OCI-LY1 (cell line): ENCODE measurements around the gene CLIP3.

Experiments used
- H2AFZ ChIP-seq: fragments of 200-600 bp; sonication (generic), shearing (Covaris generic); 2 replicates; pipeline ENCODE4 v1.6.0; 2014; ENCODE audit warnings: antibody characterized with exemption, mild to moderate bottlenecking, low read length
- H3F3A ChIP-seq: fragments of 200-600 bp; sonication (generic), shearing (Covaris generic); 2 replicates; pipeline ENCODE4 v1.6.0; 2014; ENCODE audit warnings: mild to moderate bottlenecking, antibody characterized with exemption, low read length, moderate library complexity; ENCODE audit not compliant: insufficient read depth
- H3K27ac ChIP-seq: fragments of 200-600 bp; sonication (generic); 2 replicates; pipeline ENCODE4 v1.5.1; 2014; ENCODE audit warnings: low read length, mixed run types, mild to moderate bottlenecking, low read depth; ENCODE audit not compliant: poor library complexity, severe bottlenecking
- H3K27me3 ChIP-seq: fragments of 200-600 bp; sonication (generic); 2 replicates; pipeline ENCODE4 v1.6.0; 2014; ENCODE audit warnings: antibody characterized with exemption, mild to moderate bottlenecking, low read length, moderate library complexity; ENCODE audit not compliant: insufficient read depth
- H3K36me3 ChIP-seq: fragments of 200-600 bp; sonication (generic); 2 replicates; pipeline ENCODE4 v1.6.1; 2014; ENCODE audit warnings: mild to moderate bottlenecking, antibody characterized with exemption, low read length, moderate library complexity, mixed read lengths; ENCODE audit not compliant: insufficient read depth
- H3K4me1 ChIP-seq: fragments of 200-600 bp; sonication (generic); 2 replicates; pipeline ENCODE4 v1.5.1; 2014; ENCODE audit warnings: mild to moderate bottlenecking, low read length, moderate library complexity; ENCODE audit not compliant: insufficient read depth, severe bottlenecking
- H3K4me2 ChIP-seq: fragments of 200-600 bp; sonication (generic), shearing (Covaris generic); 2 replicates; pipeline ENCODE4 v1.6.1; 2014; ENCODE audit warnings: low read length
- H3K4me3 ChIP-seq: fragments of 200-600 bp; sonication (generic); 2 replicates; pipeline ENCODE4 v1.5.1; 2014; ENCODE audit warnings: low read length, low read depth, mild to moderate bottlenecking, mixed read lengths; ENCODE audit not compliant: poor library complexity, severe bottlenecking
- H3K79me2 ChIP-seq: fragments of 200-600 bp; shearing (Covaris generic); 2 replicates; pipeline ENCODE4 v1.6.1; 2016; ENCODE audit warnings: mixed run types, low read length, mixed read lengths; ENCODE audit not compliant: insufficient read depth
- H3K9ac ChIP-seq: fragments of 200-600 bp; sonication (generic), shearing (Covaris generic); 2 replicates; pipeline ENCODE4 v1.6.1; 2014; ENCODE audit warnings: mild to moderate bottlenecking, low read length, mixed read lengths
- H3K9me2 ChIP-seq: fragments of 200-600 bp; sonication (generic), shearing (Covaris generic); 2 replicates; pipeline ENCODE4 v1.6.1; 2014; ENCODE audit warnings: low read depth, mild to moderate bottlenecking, low read length, mixed read lengths
- H3K9me3 ChIP-seq: fragments of 200-600 bp; shearing (Covaris generic); 2 replicates; pipeline ENCODE4 v1.6.1; 2014; ENCODE audit warnings: low read length, mixed read lengths
- H4K20me1 ChIP-seq: fragments of 200-600 bp; sonication (generic), shearing (Covaris generic); 2 replicates; pipeline ENCODE4 v1.6.0; 2016; ENCODE audit warnings: mild to moderate bottlenecking, low read length; ENCODE audit not compliant: insufficient read depth
- CTCF ChIP-seq: fragments of 200-600 bp; sonication (generic), shearing (Covaris generic); IDR thresholded peaks from 2 replicates; pipeline ENCODE4 v1.5.1; 2017; ENCODE audit warnings: mild to moderate bottlenecking, antibody characterized with exemption, low read length, moderate library complexity, mixed read lengths
- EZH2 ChIP-seq: fragments of 200-600 bp; sonication (generic), shearing (Covaris generic); IDR thresholded peaks from 2 replicates; pipeline ENCODE4 v1.8.0; 2017; ENCODE audit warnings: borderline replicate concordance, mixed run types, mild to moderate bottlenecking, antibody characterized with exemption, low read length, moderate library complexity, mixed read lengths

CLIP3 gene

DNA sequence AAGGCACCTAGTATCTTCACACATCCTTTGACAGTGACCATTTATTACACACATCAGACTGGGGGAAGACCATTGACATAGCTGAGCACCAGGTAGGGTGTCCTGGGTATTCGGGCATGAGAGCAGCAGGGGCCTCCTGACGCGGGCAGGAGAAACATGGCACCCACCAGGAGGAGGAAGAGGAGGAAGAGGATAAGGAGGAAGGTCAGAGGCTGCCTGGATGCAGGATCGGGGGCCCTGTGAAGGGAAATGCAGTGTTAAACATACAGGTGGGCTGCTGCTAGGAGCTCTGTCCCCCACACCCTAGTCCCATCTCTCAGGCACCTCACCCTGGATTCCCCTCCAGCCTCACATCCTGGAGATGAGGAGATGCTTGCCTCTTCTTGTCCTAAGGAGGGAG is 29.4 kb downstream of the CLIP3 start:
- Histone ChIP-seq H2AFZ (no peak overlapping the region), H3K4me2 (no peak overlapping the region), H4K20me1 (no peaks in the 10 kb centered on the region), H3K4me1 (no peaks in the 10 kb centered on the region), H3K79me2 (peaks cover 5% of the 10 kb centered on the region; the same call in 1 of the 2 replicates), H3K27me3 (no peaks in the 10 kb centered on the region), H3K4me3 (no peak overlapping the region), H3K27ac (no peak overlapping the region), H3K36me3 (peaks cover 15% of the 10 kb centered on the region), H3K9ac (no peak overlapping the region), H3K9me3 (no peaks in the 10 kb centered on the region), H3K9me2 (no peaks in the 10 kb centered on the region), H3F3A (no peaks in the 10 kb centered on the region; the same call in 1 of the 2 replicates)
- TF ChIP-seq EZH2 (no peak), CTCF (no peak)

GRCh38 chr19:36001605-36002004 is 31.1 kb downstream of the CLIP3 start:
- H3K9me3 ChIP-seq, result no peaks in the 10 kb centered on the region
- H3F3A ChIP-seq, result no peaks in the 10 kb centered on the region; the same call in 1 of the 2 replicates
- H4K20me1 ChIP-seq, result no peaks in the 10 kb centered on the region
- no peak overlapping the region for H3K4me3 ChIP-seq
- H3K9ac ChIP-seq, result no peak overlapping the region
- H3K79me2 ChIP-seq, result peaks cover 6% of the 10 kb centered on the region
- no peak overlapping the region for H3K4me2 ChIP-seq
- no peak for TF ChIP-seq EZH2
- TF ChIP-seq CTCF, result no peak
- no peak overlapping the region for H2AFZ ChIP-seq
- H3K9me2 ChIP-seq, result no peaks in the 10 kb centered on the region
- no peak overlapping the region for H3K27ac ChIP-seq
- H3K27me3 ChIP-seq, result no peaks in the 10 kb centered on the region
- H3K4me1 ChIP-seq, result peaks cover 4% of the 10 kb centered on the region
- H3K36me3 ChIP-seq, result peaks cover 20% of the 10 kb centered on the region; the same call in 1 of the 2 replicates

DNA sequence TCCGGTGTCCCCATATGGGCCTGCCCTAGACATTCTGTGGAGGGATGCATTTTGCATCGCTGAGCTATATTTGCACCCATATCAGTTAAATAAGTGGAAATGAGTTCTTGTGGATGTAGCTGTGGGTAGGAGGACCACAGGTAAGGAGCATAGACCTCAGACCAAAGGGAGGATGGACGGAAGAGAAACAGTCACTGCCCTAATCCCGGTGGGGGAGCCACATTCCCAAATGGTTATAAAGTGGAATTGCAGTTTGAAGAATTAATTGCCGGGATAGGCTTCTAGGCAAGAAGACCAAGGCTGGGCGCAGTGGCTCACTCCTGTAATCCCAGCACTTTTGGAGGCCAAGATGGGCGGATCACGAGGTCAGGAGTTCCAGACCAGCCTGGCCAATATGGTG is 35.9 kb downstream of the CLIP3 start:
- Histone ChIP-seq H3K4me3 (peak overlapping the region; percentile 88), H3K4me2 (peak overlapping the region; percentile 95), H3K79me2 (peaks cover 18% of the 10 kb centered on the region), H3K36me3 (peaks cover 18% of the 10 kb centered on the region; the same call in 1 of the 2 replicates), H3K27me3 (no peaks in the 10 kb centered on the region), H3K9ac (peak overlapping the region; percentile 85; the same call in 1 of the 2 replicates), H2AFZ (no peak overlapping the region), H3K9me3 (no peaks in the 10 kb centered on the region), H4K20me1 (no peaks in the 10 kb centered on the region), H3K9me2 (no peaks in the 10 kb centered on the region), H3K4me1 (peaks cover 17% of the 10 kb centered on the region), H3K27ac (no peak overlapping the region), H3F3A (no peaks in the 10 kb centered on the region; the same call in 1 of the 2 replicates)
- TF ChIP-seq CTCF (no peak), EZH2 (no peak)
